RKO (cell line): ENCODE measurements around the gene SDK1.
"Not testable (repeated sequence)": the region's sequence is repeated elsewhere in the genome, so short reads cannot be mapped to it uniquely, and the experiment has no call there.

ENCODE experiments used
- DNase-seq: peaks from one replicate; pipeline ENCODE4 v3.0.0-alpha.2; 2016; ENCODE audit warnings: low spot score

SDK1 gene

DNA sequence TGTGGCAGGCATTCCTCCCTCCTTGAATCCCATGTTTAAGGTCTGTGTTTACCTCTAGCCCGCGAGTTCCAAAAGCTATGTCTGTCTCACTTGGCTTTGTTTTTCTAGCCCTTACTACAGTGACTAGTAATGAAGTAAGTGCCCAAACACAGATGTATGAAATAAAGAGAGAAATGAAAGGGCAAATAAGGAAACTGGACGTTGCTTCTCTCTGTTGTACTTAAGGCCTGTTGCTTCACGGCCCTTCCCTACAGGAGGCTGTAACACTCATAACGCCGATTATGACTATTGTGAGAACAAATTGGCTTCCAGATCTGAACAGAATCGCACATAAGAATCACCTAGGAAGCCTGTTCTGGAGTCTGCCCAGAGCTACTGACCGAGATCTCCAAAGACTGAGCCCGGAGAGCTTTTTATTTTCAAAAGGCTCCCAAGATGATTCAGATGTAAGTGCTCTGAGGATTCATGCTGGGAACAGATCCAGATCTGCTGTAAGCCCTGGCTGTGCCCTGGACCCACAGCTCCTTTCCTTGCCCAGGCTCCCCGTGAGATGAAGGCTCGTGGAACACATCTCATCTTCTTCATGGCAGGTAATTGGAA lies 432.6 kb downstream of the SDK1 start:
- no peak for DNase-seq

DNA sequence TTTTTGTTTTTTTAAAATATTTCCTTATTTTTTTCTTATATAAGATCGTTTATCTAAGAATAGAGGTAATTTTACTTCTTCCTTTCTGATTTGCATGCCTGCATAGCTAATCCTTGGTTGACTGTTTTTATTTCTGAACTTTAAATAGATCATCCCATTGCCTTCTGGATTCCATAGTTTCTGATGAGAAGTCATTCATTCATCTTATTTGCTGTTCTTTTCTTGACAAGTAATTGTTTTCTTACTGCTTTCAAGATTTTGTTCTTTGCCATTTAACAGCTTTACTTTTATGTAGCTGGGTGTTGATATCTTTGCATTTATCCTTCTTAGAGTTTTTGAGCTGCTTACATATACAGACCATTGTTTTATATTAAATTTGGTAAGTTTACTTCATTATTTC lies 437.9 kb downstream of the SDK1 start:
- no peak for DNase-seq

DNA sequence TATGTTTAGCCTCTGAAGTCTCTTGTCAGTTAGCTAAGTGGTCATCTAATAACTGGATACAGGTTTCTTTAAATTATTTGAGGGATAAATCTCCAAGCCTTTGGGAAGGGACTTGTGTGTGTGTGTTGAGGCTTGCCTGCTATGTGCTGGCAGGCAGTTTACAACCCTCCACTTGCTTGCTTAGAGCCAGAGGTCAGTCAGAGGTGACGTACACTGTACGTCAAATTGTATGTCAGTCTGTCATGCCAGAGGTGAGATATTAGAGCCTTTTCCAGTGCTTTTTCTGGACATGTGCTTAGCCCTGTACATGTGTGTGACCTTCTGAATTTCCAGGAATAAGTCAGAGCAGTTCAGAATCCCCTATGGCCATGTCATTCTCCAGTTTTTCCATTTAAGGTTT lies 438.9 kb downstream of the SDK1 start:
- DNase-seq = no peak

DNA sequence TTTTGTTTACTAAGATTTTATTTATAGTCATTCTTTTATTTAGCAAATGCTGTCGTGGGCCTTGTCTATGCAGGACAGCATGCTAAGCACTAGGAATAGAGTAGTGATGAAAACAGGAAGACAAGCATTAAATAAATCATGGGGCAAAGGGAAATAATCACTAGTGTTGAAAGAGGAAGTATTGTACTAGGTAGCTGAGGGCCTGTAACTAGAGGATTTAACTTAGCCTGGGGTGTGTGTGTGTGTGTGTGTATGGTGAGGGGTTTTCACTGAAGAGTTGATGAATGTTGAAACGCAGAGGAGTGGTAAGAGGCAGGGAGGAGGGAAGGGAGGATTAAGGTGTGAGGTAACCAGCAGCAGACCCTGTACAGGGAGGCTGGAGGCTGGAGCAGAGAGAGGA lies 446.4 kb downstream of the SDK1 start:
- DNase-seq = no peak

DNA sequence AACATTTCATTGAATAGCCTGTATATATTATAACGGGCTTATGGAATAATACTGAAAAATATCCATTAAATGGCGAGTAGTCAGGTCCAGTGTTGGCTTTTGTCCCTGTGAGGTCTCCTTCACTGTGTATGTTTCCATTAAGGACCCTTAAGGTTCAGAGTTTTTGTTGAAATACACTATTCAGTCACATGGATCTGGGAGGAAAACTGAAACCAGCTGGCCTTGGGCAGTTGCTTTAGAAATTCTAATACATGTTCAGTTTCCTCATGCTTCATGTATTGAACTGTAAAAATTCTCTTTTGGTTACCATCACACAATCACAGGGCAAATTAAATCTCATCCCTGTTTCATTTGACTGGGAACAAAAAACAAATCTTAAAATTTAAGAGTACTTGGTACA lies 447.3 kb downstream of the SDK1 start:
- DNase-seq = no peak

DNA sequence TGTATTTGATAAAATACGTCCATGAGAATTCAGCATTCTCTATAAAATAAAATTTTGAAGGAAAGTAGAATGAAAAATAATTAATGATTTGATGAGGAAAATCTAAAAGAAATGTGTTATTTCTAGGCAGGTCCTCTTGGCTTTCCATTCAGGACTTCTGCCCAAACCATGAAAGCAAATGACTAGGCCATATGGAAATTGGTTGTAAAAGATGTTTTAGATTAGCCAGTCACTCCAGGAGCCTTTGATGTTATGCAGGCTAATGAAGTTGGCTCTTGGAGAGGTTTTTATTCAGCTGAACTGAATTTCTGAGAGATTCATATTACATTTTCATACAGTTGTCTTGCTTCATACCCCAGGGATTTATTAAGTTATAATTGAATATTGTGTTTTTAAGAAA lies 452.8 kb downstream of the SDK1 start:
- no peak for DNase-seq

DNA sequence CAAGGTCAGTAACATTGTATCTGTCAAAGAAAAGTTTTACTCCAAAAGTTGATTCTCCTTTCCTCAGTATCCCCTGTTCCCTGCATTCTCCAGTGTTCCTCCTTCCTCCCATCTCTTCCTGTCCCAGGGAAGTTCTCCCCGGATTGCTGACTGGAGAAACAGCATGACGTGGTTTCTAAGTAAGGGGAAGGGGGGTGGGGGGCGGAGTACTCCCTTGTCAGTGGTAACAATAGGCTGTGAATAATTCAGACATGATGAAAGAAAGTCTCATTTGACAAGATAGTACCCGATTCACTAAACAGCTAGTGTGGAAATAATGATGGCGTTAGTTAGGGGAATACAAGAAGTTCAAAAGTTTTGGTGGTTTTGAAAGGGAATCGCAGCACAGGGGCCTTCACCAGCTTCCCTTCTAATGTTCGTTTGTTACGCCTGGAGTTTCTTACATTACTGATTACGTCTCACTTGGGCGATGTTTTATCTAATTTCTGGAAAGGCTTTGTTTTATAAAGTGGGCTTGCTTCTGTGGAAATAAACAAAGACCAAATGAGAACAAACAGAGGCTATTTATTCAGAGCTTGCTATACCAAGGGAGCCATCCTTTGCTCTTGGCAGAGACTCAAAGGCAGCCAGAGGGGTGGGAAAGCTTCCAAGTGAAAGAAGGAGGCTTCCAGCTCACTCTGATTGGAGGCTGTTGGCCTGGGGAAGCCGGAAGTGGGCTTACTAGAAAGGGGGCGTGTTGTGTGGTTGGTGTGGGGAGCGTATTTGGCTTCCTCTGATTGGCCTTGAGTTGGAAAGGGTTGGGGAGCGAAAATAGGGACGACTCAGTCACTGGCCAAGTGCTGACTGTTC lies 453.7 kb downstream of the SDK1 start:
- no peak for DNase-seq

DNA sequence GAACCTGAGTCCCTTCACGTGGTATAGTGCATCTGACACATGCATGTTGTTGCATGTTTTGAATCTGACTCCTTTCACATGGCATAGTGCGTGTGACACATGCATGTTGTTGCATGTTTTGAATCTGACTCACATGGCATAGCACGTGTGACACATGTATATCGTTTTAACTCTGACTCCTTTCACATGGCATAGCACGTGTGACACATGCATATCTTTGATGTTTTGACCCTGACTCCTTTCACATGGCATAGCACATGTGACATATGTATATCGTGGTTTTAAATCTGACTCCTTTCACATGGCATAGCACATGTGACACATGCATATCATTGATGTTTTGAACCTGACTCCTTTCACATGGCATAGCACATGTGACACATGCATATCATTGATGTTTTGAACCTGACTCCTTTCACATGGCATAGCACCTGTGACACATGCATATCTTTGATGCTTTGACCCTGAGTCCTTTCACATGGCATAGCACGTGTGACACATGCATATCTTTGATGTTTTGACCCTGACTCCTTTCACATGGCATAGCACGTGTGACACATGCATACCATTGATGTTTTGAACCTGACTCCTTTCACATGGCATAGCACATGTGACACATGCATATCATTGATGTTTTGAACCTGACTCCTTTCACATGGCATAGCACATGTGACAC lies 454.9 kb downstream of the SDK1 start:
- not testable (repeated sequence) for DNase-seq

DNA sequence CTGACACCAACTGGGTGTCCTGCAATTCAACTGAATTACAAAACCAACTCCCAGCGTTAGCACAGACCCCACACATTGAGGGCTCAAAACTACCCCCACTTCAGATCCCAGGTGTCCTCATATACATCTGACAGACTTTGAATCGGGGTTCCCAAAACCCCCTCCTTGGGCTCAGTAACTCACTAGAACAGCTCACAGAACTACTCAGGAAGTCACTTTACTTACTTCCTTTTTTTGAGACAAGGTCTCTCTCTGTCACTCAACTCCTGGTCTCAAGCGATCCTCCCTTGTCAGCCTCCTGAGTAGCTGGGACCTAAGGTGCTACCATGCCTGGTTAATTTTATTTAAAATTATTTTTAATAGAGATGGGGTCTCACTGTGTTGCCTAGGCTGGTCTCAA lies 456.0 kb downstream of the SDK1 start:
- no peak for DNase-seq

DNA sequence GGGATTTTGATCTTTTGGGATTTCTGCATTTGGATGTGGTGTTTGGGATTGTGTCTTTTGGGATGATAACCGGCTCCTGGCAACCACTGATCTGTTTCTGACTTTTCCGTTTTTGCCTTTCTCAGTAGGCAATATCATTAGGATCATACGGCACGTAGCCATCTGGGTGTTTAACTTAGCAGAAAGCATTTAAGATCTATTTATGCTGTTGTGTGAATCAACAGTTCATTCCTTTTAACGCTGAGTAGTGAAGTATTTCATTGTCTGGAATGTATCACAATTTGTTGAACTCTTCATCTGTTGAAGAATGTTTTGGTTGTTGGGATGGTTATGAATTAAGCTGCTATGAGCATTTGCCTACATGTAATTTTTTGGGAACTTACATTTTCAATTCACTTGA lies 459.6 kb downstream of the SDK1 start:
- no peak for DNase-seq

DNA sequence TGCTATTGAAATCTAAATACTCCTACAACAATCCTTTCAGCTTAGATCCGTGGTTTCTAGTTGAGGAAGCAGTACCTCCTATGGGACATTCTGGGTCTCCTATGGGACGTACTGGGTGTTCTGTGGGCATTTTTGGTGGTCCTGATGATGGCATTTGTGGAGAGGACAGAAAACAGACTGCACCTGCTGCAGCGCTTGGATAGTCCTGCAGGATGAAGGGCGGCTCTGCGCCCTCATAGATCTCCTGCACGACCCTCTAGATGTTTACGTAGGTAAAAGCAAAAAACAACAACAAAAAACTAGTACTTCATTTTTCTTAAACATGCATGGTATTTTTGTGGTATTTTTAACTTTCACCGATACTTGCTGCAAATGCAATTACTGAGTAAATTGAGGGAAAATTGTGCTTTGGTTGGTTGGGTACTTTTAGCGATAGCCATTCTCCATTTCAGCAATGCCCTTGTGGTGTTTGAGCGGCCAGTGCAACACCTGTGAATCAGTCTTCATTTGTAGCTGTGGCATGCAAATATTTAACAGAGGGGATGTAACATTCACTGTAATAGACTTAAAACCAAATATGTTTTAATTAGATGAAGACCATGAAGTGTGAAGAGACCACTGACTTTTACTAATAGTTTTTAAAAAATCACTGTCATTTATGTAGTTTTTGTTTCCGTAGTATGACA lies 461.2 kb downstream of the SDK1 start:
- DNase-seq = no peak

DNA sequence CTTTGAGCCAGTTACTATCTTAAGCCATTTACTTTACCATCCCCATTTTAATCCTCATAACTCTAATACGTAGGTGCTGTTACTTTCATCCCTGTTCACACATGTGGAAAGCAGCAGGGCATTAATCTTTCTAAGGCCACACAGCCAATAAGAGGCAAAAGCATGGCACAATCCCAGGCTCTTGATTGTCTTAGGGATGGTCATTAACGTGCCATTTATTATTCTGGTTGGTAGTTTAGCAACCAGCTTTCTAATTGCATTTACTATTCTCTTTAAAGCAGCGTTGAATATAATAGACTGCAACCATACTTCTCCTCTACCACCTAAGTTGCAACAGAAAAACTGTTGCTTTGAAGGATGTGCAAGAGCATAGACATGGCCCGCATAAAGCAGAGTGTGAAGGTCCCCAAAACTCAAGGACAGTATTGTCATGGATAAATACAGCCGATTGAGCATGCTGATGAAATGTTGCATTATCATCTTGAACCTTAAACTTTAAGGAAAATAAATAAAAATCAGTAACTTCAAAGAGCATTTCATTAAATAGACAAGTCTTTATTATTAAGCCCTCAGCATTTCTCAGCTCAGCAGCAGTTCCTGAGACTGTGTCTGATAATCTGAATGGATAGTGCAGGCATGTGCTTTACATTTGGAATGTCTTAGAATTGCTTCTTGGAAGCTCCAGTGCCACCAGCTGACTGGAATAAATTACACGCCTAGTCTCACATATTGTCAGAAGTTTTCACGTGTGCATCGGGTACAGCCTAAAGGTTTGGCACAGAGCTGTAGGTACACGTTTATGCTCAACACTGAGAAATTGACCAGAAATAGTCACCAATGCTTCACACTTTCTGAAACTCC lies 467.1 kb downstream of the SDK1 start:
- no peak for DNase-seq

DNA sequence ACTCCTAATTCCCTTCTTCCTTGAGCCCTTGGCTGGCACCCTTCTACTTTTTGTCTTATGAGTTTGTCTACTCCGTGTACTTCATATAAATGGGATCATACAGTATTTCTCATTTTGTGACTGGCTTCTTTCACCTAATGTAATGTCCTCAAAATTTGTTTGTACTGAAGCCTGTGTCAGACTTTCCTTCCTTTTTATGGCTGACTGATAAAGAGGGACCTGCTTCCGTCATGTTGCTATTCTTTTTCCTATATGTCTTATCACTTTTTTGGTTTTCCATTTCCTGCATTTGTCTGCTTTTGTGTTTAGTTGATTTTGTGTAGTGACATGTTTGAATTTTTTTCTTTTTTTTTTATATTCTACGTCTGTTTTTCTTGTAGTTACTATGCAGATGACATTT lies 470.9 kb downstream of the SDK1 start:
- no peak for DNase-seq

DNA sequence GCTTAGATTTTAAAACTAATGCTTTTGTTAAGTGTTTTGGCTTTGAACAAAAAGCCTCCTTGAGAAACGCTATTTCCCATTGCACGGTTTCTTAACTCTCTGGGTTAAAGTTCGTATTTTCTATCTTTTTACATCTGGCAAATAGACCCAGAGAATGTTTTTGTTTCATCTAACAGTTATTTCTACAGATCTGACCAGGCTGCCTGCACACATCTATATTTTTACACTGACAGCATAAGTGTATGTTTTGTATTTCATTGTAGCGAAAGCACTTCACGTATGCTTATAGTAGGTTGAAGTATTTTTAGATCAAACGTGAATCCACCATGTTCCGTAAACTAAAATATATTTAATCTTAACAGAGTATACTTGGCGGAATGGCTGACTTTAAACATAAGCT lies 477.3 kb downstream of the SDK1 start:
- DNase-seq = no peak

DNA sequence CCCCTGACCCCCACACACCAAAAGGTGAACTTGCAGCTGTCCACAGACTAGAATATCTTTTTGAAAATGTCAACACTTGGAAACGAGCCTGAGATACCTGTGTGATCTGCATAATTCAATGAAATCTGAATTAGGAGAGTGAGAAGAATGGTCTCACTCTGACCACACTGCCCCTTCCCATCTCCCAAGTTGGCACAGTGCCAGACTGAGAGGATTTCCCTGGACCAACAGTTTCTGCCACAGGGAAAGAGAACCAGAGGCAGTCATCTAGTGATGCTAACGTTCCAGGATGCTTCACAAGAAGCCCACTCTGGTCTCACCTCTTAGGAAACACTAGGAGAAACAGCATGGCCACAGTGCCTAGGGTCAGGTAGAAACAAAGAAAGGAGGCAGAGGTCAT lies 479.0 kb downstream of the SDK1 start:
- no peak for DNase-seq

DNA sequence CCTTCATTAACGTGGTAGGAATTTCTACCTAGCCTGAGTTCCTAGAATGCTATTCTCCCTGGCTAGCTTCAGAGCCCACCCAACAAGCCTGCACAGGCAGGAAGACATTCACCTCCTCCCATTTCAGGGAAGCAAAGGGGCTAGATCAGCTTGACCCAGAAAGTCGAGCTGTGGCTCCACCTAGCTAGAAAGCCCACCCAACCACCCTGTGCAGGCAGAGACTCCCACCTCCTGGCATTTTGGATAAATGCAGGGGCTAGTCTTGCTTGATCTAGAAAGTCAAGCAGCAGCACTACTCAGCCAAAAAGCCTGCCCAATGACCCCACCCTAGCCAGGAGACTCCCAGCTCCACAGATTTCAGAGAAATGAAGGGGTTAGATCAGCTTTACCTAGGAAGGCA lies 479.5 kb downstream of the SDK1 start:
- no peak for DNase-seq

DNA sequence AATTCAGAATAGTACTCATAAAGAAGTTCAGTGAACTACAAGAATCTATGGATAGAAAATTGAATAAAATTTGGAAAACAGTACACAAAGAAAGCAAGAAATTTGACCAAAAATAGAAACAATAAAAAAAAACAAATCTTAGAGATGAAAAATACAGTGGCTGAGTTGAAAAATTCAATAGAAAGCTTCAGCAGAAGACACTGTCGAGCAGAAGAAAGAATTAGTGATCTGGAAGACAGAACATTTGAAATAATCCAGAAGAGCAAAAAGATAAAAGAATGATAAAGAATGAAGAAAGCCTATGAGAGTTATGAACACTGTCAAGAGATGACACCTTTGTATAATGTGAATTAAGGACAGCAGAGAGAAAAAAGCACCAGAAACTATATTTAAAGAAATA lies 480.6 kb downstream of the SDK1 start:
- DNase-seq = no peak

DNA sequence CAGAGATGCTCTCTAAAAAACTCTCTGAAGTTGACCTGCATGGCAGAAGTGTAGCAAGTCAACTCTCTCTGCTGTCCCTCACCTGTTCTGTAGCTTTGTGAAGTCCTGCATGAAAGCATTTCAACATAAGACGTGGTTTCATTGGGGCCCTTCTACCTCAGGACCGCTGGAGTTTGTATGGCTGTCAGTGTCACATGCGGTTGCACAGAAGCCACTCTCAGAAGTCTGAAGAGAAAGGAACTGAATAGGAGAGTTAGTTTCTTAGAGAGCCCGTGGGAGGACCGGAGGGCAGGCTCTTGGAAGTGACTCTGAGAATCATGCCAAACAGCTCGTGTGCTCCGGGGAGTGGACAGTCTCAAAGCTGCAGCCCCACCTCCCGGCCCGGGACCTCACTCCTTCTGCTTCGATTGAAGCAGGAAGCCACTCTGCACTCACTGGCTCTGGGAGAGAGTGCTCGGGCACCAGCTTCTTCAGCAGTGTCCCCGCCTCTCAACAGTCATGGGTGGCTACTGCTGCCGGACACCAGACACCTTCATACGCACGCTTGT lies 486.7 kb downstream of the SDK1 start:
- no peak for DNase-seq

DNA sequence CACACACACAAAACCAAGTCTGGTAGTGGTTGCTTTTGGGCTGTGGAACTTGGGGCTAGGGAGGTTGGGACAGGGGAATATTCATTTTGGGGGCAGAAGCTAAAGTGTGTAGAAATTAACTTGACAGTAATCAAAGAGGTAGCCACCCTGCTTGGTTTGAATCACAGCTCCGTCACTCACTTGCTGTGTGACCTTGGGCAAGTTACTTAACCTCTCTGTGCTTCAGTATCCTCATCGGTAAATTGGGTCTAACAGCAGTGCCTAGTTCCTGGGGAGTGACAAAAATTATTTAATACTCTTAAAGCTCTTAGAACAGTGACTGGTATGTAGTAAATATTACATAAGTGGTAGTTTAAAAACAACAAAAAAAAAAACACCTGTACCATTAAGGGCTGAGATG lies 489.8 kb downstream of the SDK1 start:
- DNase-seq = no peak

DNA sequence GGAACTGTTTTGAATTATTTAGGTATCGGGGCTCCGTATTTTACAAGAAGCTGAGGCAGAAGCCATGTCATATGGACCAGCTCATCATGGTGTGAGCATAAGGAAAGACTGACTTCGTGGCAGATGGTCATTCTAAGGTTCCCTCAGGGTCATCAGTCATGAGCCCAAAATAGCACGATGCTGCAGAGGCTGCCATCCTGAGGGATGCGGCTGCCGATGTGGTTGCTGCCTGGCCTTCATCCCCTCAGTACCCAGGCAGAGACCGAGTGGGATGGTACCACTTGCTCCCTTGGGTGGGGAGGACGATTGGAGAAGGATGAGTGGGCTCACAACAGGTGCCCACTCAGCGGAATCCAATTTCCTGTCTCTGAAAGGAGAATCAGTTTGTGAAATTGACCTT lies 490.3 kb downstream of the SDK1 start:
- no peak for DNase-seq

DNA sequence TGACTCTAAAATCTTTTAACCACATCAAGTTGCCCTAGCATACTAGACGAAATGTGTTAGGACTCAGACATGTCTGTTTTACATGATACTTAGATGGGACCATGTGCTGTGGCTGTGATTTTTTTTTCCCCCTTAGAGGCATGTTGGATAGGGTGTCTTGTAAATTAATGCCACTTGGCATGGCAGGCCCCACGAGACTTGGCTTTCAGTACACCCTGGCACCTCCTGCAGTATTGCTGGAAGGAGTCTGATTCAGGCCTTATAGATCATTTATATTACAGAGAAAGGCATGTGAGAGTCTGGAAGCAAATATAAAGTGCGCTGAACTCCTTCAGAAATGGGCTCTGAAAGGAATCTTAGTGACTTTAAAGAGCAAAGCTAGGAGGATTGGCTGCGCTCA lies 494.1 kb downstream of the SDK1 start:
- no peak for DNase-seq

DNA sequence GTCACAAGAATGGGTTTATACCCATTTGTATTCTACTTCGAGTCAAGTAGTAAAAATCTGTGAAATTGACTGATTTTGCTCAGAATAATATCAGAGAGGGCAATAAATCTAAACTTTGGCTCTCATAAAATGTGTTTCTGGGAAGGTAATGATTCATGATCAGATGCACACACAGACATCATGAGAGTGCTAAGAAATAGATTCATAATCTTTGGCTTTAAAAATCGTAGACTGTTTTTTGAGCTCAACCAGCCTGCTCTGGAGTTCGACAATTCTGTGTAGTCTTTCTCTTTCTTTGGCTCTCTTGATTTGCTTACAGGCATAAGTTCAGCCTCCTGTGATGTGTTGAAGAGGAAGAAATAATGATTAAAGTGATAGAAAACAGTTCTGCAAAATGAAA lies 494.7 kb downstream of the SDK1 start:
- no peak for DNase-seq
